Measurements from ENCODE around the gene ZNF473.

Gene ZNF473

DNA sequence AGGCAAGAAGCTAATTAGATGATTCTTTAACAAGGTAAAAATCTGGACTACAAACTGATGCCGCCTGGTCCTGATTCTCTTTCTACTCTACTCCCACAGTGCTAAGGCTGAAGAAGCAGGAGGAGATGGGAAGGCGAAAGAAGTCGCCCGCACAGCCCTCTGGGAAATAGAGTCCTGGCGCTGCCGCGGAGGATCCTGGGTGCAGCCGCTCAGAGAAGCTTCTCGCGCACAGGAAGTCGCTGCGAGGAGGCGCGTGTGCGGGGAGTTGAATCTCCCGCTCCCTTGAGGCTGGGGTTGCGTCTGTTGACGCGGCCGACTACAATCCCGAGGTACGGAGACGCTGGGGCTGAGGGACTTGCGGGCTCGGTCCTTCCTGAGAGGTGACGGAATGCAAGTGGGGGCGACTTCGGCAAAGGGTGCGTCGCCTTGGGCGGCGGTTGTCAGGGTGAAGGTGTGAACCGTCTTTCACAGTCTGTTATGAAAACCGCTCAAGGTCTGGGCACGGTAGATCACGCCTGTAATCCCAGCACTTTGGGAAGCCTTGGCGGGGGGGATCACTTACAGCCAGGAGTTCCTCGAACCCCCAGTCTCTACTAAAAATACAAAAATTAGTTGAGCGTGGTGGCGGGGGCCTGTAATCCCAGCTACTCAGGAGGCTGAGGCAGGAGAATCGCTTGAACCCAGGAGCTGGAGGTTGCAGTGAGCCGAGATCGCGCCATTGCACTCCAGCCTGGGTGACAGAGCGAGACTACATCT lies at the start of gene ZNF473:
TSS of gene ZNF473 (plus strand) at position 212 of the 756 bp plus-strand sequence. CDS start 5,078 bp downstream, outside the sequence.
- DNase-seq (ENCODE audit: low read depth), result peak; percentile 71

DNA sequence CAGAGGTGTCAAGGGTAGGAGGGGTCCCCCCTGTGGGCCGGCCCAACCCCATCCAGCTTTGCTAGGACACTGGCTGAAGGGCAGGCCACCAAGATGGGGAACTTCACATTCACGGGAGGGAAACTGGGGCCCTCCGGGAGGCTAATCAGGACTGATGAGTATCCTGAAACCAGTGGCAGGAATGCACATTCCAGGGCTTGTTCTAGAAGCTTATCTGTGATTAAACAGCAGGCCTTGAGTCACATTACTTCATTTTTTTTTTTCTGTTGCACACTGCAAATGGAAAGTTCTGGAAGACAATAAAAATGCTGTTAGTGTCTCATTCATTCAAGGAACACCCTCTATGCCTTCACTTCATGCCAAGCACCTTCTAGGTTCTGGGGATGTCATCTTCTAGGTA lies 49.3 kb upstream of the ZNF473 start:
- DNase-seq (ENCODE audit: low read depth), result no peak

DNA sequence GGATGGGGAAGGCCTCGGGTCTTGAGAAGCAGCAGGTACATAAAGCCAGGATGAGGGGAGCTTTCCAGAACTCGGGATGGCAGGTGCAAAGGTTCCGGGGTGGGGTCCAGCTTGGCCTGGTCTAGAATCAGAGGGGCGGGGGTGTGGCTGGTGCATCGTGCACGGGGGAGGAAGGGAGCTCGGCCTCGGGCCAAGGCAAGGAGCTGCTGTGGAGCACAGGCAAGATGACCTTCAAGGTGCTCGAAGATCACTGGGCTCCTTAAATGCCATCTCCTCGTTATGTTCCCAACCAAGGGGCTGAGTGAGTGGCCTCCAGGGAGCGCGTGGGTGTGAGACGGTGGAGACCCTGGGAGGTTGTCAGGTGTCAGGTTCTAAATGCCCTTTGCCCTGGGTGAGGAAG lies 48.7 kb upstream of the ZNF473 start:
- no peak for DNase-seq (ENCODE audit: low read depth)

DNA sequence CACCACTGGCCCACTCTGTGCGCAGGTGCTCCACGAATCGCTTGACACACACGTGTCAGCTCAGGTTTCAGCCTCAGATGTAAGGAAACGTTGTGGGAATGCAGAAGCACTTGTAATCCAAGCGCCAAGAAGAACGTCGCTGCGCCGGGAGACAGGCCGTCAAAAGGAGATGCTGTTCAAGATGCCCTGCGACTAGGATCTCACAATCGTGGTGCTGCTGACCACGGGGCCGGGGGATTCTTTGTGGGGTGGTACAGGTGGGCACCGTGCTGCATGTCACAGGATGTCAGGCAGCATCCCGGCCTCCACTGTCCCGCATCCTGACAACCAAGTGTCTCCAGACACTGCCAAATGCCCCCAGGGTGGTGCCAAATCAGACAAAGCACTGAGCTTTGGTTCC lies 47.9 kb upstream of the ZNF473 start:
- no peak for DNase-seq (ENCODE audit: low read depth)

DNA sequence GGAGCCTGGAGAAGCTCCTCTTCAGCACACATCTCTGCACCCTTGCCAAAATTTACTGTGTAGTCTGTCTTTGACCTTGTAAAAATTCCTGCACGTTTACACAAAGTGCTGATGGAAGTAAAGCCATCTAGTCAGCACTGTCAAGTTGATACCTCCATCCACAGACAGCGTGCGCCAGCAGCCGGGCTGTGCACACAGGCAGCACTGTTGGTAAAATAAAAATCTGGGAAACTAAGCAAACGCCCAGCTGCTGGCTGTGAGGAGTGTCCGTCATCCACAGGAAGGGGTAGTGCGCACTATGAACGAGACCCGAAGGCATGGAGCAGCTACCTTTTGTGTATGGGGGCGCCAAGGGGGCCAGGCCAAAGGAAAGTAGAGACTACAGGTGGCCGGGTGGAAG lies 47.5 kb upstream of the ZNF473 start:
- DNase-seq (ENCODE audit: low read depth), result no peak

DNA sequence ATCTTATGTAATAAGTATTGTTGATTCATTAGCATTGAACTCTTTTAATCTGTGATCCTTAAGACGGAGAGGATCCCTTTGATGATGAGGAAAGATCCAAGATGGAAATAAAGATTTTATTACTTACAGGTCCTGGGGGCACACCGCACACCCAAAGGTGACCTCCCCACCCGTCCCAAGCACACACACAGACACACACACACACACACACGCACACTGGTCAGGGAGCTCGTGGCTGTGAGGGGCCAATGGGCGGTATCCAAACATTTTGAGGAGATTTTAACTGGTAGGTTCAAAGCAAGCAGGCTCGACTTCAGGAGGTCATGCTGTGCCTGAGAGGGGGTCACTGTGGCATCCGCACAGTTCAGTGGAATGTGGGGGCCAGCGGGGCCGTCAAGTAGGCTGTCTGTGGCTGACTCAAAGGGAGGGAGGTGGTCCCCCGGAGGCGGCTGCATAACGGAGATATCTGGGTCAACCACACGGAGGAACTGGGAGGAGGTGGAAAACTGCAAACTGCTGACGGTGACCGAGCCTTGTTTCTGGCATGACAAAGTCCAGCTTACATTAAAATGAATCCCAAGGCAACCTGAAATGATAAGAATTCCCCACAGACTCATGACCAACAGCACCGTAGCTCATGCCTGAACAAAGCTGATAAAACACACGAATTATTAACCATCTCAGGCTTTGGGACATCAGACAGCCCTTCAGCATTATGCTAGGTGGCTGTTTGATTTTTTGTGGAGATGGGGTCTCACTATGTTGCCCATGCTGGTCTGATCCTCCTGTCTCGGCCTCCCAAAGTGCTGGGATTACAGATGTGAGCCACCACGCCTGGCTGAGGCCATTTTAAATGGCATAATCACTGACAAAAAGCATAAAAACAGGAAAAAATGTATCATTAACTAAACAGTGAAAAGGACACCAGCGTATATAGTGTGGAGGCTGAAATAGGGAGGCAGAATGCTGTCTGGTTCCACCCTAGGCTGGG lies 43.9 kb upstream of the ZNF473 start:
- no peak for DNase-seq (ENCODE audit: low read depth)

DNA sequence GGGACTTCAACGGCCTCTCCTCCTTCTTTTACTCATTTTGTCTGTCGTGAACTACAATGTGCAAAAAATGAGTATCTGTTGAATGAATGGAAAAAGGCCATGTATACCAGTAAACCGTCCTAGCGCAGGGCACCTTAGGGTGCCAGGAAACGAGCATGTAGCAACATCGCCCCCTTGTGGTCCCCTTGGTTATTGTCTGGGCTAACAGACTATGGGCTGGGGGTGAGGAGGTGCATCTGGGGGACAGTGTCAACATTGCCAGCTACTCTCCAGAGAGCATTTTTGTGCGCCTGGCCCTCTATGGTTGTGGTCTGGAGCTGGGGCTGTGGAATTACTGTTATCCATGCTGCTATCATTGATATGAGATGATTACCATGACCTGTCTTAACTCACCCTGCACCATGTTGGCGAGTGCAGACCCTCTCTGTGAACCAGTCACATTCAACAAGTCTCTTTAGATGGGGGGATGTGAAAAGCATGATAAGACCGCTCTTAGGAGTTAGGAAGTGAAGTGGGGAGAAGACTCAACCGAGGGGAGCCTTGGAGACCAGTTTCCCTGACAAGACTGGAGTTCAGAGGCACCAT lies 42.1 kb upstream of the ZNF473 start:
- no peak for DNase-seq (ENCODE audit: low read depth)

DNA sequence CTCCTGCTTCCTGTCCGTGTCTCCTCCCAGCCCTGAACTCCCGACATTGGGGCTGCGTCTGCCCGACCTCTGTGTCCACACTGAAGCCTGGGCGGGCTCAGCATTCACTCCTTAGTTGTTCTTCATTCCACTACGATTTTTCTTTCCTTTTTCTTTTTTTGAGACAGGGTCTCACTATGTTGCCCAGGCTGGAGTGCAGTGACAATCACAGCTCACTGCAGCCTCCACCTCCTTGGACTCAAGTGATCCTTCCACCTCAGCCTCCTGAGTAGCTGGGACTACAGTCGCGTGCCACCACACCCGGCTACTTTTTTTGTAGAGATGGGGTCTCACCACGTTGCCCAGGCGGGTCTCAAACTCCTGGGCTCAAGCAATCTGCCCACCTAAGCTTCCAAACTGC lies 41.3 kb upstream of the ZNF473 start:
- no peak for DNase-seq (ENCODE audit: low read depth)

DNA sequence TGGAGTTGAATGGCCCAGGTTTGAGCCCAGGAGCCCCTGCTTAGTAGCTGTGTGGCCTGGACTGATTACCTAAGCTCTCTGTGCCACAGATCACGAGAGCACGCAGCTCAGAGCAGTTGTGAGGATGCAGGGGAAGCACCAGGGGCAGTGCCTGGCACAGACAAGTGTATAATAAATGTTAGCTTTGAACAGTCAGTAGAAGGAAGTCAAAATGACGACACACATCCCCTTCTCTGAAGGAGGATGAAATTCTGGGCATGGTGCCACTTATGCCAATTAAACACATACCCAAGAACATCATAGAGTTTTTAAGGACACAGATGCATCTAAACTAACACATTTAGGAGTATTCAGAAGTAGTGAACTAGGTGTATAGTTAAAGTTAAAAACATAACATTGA lies 39.9 kb upstream of the ZNF473 start:
- no peak for DNase-seq (ENCODE audit: low read depth)

DNA sequence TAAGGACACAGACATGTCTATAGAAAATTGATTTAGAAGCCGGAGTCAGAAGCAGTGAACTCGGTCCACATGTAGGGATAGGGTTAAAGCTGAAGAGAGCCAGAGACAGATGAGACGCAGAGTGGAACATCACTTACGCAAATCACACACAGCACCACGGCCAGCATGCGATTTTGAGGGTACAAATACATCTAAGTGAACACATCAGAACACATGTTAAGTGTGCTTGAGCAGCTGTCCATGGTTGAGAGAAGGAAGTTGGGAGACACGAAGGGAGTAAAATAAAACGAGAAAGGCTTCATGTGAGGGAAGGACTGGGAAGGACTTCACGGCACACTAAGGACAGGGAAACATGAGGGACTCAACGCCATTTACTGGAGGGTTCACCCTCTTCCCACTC lies 39.5 kb upstream of the ZNF473 start:
- no peak for DNase-seq (ENCODE audit: low read depth)

DNA sequence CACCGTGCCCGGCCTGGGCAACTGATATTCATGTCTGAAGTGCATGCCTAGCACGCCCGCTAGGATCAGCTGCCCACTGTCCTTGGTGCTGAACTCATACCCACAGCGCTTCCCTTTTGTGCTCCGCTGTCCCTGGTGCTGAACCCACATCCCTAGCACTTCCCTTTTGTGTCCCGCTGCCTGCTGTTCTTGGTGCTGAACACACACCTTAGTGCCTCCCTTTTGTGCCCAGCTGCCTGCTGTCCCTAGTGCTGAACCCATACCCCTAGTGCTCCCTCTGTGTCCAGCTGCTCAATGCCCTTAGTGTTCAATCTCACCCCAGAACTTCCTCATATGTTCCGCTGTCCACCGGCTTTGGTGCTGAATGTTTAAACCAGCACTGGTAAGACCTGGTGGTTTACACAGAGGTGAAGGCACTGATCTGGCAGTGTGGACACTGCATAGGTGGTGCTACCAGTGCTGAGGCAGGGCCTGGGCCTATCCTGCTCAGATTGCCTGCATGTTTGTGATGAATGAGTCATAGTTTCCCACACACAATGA lies 38.6 kb upstream of the ZNF473 start:
- DNase-seq (ENCODE audit: low read depth), result peak; percentile 76

DNA sequence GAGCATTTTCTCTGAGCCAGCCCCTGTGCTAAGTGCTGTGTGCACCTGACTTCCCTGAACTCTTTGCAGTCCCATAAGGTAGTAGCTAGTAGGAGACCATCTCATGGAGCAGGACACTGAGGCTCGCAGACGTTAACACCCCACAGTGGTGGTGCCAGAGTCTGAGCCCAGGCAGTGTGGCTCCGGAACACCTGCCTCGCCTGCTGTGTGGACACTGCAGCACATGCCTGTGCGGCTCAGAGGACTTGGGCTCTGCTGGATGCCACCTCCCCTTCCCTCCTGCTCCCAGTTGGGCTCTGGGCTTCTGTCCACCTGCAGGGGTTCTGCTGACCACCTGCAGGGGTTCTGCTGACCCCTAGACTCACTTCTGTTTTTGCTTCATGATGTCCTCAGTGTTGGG lies 37.8 kb upstream of the ZNF473 start:
- DNase-seq (ENCODE audit: low read depth), result no peak

DNA sequence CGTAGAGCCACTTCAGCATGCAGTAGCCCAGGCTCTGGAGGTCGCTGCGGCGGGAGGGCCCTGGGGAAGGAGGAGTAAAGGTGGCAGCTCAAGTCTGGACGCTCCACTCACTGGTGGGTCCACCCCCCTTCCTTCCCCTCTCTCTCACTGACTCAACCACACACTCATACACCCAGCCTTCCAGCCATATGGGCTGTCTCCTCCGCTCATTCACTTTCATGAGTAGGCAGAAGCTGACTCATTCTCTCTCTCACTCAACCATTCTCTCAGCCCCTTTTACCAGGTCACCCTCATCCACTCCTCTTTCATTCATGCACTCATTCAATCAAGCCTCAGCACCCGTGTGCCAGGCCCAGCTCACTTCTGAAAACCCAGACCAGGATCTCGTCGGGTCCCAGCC lies 37.4 kb upstream of the ZNF473 start:
- DNase-seq (ENCODE audit: low read depth), result peak; percentile 69

DNA sequence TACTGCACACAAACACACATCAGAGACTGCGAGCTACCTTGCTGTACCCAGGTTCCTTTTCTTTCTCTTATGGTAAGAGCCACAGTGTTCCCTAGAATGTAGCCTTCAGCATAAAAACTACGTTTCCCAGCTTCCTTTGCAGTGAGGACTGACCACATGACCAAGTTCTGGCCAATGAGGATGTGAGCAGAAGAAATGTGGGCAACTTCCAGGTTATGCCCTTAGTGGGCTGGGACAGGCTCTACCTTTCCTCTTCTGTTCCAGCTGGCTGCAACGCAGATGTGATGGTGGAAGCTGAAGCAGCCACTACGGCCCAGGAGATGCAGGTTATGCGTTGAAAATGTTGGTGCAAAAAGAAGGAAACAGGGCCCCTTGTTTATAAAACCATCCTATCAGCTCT lies 28.1 kb upstream of the ZNF473 start:
- no peak for DNase-seq (ENCODE audit: low read depth)

DNA sequence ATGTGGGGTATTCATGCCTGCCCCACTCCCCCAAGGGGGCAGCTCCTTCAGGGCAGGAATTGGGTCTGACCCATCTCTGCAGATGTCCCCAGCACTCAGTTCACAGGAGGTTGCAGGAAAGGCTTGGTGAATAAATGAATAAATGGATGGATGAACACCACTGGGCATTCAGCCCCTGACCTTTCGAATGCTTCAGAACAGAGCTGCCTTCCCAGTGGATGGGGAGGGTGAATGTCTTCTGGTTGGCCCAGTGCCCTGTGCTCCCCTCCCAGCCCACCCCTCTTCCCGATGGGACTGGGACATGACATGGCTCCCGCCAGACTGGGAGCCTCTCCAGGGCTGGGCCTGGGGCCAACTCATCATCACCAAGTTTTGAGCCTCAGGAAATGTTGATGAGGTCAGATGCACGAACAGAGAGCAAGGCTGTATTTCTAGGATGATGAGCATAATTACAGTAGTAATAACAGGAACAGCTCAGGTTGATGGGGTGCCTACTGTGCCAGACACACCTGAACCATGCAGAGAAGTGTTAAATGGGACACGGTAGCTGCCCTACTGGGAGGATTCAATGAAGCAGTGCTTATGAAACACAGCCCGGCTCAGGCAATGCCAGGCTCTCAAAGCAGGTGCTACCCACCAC lies 26.3 kb upstream of the ZNF473 start:
- no peak for DNase-seq (ENCODE audit: low read depth)

DNA sequence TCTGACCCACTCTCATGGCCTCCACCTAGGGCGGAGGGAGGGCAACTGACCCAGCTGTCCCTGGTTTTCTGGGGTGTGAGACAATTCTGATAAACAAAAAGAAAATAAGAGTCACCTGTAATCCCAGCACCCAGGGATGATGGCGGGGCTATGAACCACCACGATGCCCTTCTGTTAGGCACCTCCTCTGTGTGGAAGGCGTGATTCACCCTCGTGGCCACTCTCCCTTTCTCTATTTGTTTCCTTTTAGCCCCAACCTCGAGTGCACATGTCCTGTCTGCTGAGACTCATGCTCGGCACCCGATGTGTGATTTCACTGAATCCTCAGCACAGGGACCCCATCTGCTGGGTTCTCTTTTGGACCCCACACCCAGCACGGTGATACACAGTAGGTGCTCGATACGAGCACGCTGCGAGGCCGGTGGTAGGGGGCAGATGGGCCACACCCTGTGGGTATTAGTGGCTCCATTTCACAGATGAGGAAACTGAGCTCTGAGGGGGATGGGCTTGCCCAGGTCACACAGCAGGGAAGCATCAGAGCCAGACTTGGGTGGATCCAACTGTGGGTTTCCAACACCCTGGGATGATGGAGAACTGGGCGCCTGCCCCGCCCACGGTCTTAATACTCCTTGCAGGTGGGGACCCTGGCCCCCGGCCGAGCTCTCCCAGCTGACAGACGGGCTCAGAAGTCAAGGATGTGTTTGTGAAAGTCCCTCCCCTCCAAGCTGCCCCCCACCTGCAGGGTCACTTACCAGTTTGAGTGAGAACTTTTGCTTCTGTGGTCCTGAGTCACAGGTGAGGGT lies 25.6 kb upstream of the ZNF473 start:
- no peak for DNase-seq (ENCODE audit: low read depth)

DNA sequence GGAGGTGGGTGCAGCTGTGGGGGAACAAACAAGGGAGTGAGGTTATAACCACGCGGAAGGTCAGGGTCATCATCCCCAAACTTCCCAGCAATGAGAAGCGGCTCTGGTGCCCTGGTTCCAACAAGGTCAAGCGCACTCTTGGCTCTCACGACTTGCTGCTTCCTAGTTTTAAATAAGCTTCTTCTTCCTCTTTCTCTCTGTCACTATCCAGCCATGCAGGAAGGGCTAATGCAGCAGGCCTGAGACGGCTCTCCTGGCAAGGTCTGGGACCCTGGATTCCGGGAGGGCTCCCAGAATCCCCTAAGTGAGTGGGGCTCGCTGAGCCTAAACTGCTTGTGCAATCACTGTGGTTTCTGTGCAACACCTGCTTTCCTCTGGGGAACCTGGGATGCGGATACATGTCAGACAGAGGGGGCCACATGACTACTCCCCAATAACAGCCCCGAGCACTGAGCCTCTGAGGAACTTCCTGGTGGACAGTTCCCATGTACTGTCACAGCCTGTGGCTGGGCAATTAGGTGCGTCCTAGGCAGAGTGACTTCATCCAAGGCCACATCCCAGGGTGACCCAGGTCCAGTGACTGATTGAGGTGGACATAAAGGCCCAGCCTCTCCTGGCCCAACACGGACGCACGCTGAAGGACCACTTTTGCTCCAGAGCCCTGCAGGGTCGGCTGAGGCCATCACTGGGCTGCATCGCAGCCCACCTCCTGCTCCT lies 24.8 kb upstream of the ZNF473 start:
- DNase-seq (ENCODE audit: low read depth), result no peak

DNA sequence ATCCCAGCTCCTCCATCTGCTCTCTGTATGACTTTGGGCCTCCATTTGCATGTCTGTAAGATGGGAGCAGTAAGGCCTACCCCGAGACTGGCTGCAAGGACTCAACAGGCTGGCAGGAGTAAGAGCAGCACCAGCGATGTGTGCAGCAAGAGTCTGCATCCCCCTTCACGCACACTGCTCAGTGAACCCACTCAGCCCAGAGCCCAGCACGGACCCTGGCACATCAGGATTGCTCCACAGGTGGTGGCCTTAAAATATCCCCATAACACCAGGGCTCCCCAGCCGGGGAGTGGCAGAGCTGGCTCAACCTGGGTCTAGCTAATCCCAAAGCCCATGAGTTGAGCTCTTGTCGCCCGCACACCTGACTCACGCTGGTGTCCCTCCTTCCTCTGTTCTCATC lies 24.0 kb upstream of the ZNF473 start:
- no peak for DNase-seq (ENCODE audit: low read depth)

DNA sequence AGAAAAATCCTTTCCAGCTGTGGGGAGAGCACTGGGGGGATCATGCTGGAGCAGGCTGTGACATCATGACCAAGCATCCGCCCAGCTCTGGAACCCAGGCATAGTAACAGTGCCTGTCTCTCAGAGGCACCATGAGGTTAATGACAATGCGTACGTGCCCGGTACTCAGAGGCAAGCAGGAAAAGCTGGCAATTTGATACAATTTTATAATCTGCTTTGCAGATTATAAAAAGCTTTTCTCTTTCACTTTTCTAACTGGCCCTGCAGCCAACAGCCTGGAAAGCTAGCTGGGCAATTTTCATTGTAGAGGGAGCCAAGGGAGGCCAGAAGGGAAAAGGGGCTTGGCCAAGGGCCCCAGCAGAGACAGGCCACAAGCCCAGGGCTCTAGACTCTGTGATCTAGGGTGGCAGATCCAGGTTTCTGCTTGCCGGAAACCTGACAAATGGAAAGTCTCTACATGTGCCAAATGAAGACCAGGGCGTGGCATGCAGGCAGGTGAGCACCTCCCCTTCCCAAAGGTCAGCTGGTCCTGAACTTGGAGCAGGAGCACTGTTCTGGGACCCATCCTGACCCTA lies 23.3 kb upstream of the ZNF473 start:
- DNase-seq (ENCODE audit: low read depth), result no peak

DNA sequence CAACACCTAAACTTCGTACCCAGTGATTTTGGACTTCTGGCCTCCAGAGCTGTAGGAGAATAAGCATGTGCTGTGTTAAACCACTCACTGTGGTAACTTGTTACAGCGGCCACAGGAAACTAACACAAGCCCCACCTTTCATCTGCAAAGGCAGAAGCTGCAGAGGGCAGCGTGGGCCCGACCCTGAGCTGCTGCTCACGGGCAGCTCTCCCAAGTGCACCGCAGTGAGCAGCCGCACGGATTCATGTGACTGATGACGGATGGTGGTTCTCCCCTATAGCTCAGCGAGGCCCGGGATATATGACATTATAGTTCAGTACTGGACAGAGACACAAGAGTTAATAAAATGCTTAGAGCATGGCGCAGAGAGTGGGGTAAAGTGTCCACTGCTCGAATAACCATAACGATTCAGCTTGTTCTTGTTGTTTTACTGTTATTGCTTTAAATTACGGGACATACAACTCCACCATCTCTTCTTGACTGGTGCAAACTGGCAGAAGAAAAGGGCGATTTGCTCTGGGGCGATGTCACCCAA lies 22.5 kb upstream of the ZNF473 start:
- DNase-seq (ENCODE audit: low read depth), result no peak
